Body of pancreas (tissue), 4 donors: Measurements from ENCODE around the gene SLCO6A1. TPM values are rescaled to one million over a fixed set of nuclear protein-coding genes. Genes with fewer than 3 reads are reported as not detected.

Experiments
- ATAC-seq: fragments of 150-250 bp; one replicate; pipeline ENCODE4 v1.9.1; 2016
- DNase-seq, 4 donors: peaks; one replicate each; pipeline ENCODE4 v3.0.0-alpha.2; 2019
- H3K27ac ChIP-seq, 4 donors: fragments of 200-600 bp; sonication (generic); 1 replicate in 3 of 4; 2 replicates in 1 of 4; pipeline versions ENCODE4 v1.5.1 to v1.6.1; 2016 to 2019; ENCODE audit warnings: mild to moderate bottlenecking in 1 of 4, mixed read lengths in 1 of 4, moderate library complexity in 1 of 4
- H3K27me3 ChIP-seq, 2 donors: fragments of 200-600 bp; sonication (generic); one replicate each; pipeline ENCODE4 v1.6.0; 2016; ENCODE audit warnings: mild to moderate bottlenecking in 1 of 2
- H3K36me3 ChIP-seq, 2 donors: fragments of 200-600 bp; sonication (generic); replicated peaks in 1 of 2; 2 replicates each; pipeline ENCODE4 v1.5.1; 2016; ENCODE audit warnings: low read depth in 2 of 2; ENCODE audit not compliant: insufficient read depth in 1 of 2
- H3K4me1 ChIP-seq: fragments of 200-600 bp; sonication (generic); one replicate; pipeline ENCODE4 v1.6.0; 2016
- H3K4me3 ChIP-seq, 2 donors: fragments of 200-600 bp; sonication (generic); 1 replicate in 1 of 2; 2 replicates in 1 of 2; pipeline ENCODE4 v1.5.1; 2016 to 2019
- H3K9me3 ChIP-seq, 3 donors: fragments of 200-600 bp; sonication (generic); 1 replicate in 2 of 3; 2 replicates in 1 of 3; pipeline ENCODE4 v1.5.1; 2016
- CTCF ChIP-seq, 7 experiments: fragments of 450-650 bp in 4 of 7; fragments of 200-600 bp in 3 of 7; sonication (generic) in 3 of 7; IDR thresholded peaks; one replicate each; pipeline ENCODE4 v1.5.1; 2016 to 2019; ENCODE audit warnings: antibody characterized with exemption in 7 of 7
- POLR2A ChIP-seq, 3 donors: fragments of 450-650 bp; IDR thresholded peaks; one replicate each; pipeline ENCODE4 v1.6.1; 2016; ENCODE audit warnings: antibody characterized with exemption in 3 of 3, mild to moderate bottlenecking in 2 of 3
- WGBS, 2 donors: methylation state at CpG; one replicate each; pipeline ENCODE4 v1.1.5; 2017; 5-methylcytosine and 5-hydroxymethylcytosine counted together
- intact Hi-C: fragments of 100-400 bp; cut with DNase I; formaldehyde crosslinking; loops from one replicate; pipeline ENCODE4 v1.15.1; 2023
- total RNA-seq, 2 donors: library from RNA; depleted of rRNA; stranded (reverse); fragments of >200 nt; gene quantifications; one replicate each; pipeline ENCODE4 v1.1.0, GENCODE V29; 2016

SLCO6A1 gene
- total RNA-seq, 2 donors from 2014 or later: not detected

- Histone ChIP-seq H3K4me3 (no peak overlapping the region), H3K9me3 (no peaks in the 10 kb centered on the region), H3K4me1 (no peaks in the 10 kb centered on the region), H3K36me3 (no peaks in the 10 kb centered on the region), H3K27ac (no peak overlapping the region), H3K27me3 (no peaks in the 10 kb centered on the region)
- ATAC-seq (no peak), DNase-seq (no peak)
- 62 to 73% methylated on average over 1 of the region's 1 CpG for WGBS, 2 donors
- intact Hi-C loops: no loop called here
- TF ChIP-seq CTCF (IDR thresholded peaks at IDR 0.05) (no peak), POLR2A (IDR thresholded peaks at IDR 0.05) (no peak)
Measured at GRCh38 chr5:102418531-102418930, 80.3 kb downstream of the SLCO6A1 start.

- Histone ChIP-seq H3K36me3 (no peaks in the 10 kb centered on the region), H3K27me3 (no peaks in the 10 kb centered on the region), H3K4me3 (no peak overlapping the region), H3K4me1 (no peaks in the 10 kb centered on the region), H3K27ac (no peak overlapping the region), H3K9me3 (no peaks in the 10 kb centered on the region)
- intact Hi-C loops: no loop called here
- no peak for ATAC-seq
- no peak for TF ChIP-seq CTCF (IDR thresholded peaks at IDR 0.05)
- TF ChIP-seq POLR2A (IDR thresholded peaks at IDR 0.05): no peak
- DNase-seq: no peak
- 68 to 81% methylated on average over 6 of the region's 6 CpGs for WGBS, 2 donors
Measured at GRCh38 chr5:102414448-102414847, 84.4 kb downstream of the SLCO6A1 start.

GRCh38 chr5:102388235-102388634, 110.6 kb downstream of the SLCO6A1 start:
- intact Hi-C loops: no loop called here
- TF ChIP-seq POLR2A (IDR thresholded peaks at IDR 0.05) (no peak), CTCF (IDR thresholded peaks at IDR 0.05) (no peak)
- no peak for DNase-seq
- H3K4me1 ChIP-seq: no peaks in the 10 kb centered on the region
- H3K27ac ChIP-seq: no peak overlapping the region
- no peak for ATAC-seq
- H3K27me3 ChIP-seq: no peaks in the 10 kb centered on the region
- WGBS, 2 donors: 35 to 43% methylated on average over 2 of the region's 2 CpGs
- no peak overlapping the region for H3K4me3 ChIP-seq
- no peaks in the 10 kb centered on the region for H3K9me3 ChIP-seq
- no peaks in the 10 kb centered on the region for H3K36me3 ChIP-seq

GRCh38 chr5:102385365-102385764, 113.4 kb downstream of the SLCO6A1 start:
- DNase-seq: no peak
- H3K27ac ChIP-seq: no peak overlapping the region
- H3K4me3 ChIP-seq: no peak overlapping the region
- TF ChIP-seq CTCF (IDR thresholded peaks at IDR 0.05) (no peak), POLR2A (IDR thresholded peaks at IDR 0.05) (no peak)
- no peaks in the 10 kb centered on the region for H3K4me1 ChIP-seq
- intact Hi-C loops: no loop called here
- no peaks in the 10 kb centered on the region for H3K27me3 ChIP-seq
- no peak for ATAC-seq
- WGBS, 2 donors: 48 to 63% methylated on average over 1 of the region's 1 CpG
- H3K36me3 ChIP-seq: no peaks in the 10 kb centered on the region
- no peaks in the 10 kb centered on the region for H3K9me3 ChIP-seq

- no peak for DNase-seq
- intact Hi-C loops: no loop called here
- Histone ChIP-seq H3K4me1 (no peaks in the 10 kb centered on the region), H3K9me3 (no peaks in the 10 kb centered on the region), H3K4me3 (no peak overlapping the region), H3K27ac (no peak overlapping the region), H3K36me3 (no peaks in the 10 kb centered on the region), H3K27me3 (no peaks in the 10 kb centered on the region)
- TF ChIP-seq POLR2A (IDR thresholded peaks at IDR 0.05) (no peak), CTCF (IDR thresholded peaks at IDR 0.05) (no peak)
- no peak for ATAC-seq
Measured at GRCh38 chr5:102380174-102380573, 118.6 kb downstream of the SLCO6A1 start.
